ENCODE data around the gene RASGEF1C. TPM values are rescaled to one million over a fixed set of nuclear protein-coding genes. Genes with fewer than 3 reads are reported as not detected.

RASGEF1C gene
- total and polyA plus RNA-seq, 2 of the 13 experiments (the other 11 are each of a cell fraction or from before 2014, with no cell fraction given) = not detected

DNA sequence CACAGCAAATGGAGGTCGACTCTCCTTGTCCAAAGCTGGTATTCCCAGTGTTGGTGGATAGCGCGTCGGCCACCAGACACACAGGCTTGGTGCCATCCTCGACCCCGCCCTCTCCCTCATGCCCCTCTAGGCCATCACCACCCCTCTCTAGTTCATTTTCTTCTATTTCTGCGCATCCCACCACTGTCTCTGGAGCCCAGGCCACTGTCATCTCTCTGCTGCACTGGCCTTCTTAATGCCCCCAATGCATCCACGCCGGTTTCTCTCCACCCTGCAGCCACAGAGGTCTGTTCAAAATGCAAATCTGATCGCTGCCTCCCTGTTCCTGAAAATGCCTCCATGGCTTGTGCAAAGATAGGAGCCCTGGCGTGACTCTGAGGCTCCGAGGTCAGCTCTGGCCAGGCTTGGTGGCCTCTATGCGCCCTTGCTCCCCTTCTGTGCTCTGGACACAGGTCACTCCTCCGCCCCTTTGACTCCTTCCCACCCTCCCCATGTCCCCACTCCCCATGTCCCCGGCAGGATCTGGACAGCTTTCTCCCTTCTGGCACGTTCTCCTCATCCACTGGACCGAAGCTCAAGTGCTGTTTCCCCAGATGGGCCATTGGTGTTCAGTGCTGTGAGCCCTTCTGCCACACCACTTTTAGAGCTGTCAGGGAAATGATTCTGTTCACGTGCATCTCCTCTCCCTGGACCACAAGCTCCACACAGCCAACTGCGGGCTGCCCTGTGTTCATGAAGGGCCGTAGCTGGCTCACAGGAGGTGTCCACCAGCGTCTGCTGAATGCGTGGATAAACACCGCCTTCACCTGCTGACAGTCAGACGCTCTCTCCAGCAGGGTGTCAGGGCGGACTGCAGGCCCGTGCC, 77.9 kb downstream of the RASGEF1C start:
- H3K4me3 ChIP-seq (replicated peaks in 1 of 3; ENCODE audit: insufficient read depth in 1 of 3, low read depth in 2 of 3, low read length in 3 of 3) = no peak overlapping the region
- no peak overlapping the region for H3K4me2 ChIP-seq (ENCODE audit: low read depth, low read length)
- no peaks in the 10 kb centered on the region for H3K36me3 ChIP-seq (replicated peaks in 1 of 2; ENCODE audit: control insufficient read depth in 1 of 2, insufficient read depth in 2 of 2, low read length in 2 of 2)
- FAIRE-seq (no peak), ATAC-seq (no peak), DNase-seq (ENCODE audit: low spot score) (no peak)
- no peaks in the 10 kb centered on the region for H4K20me1 ChIP-seq (ENCODE audit: insufficient read depth, low read length)
- CTCF ChIA-PET (ENCODE audit: low intra/inter-chr PET ratio, low total read pairs) = no interaction called here
- intact Hi-C loops (cut with micrococcal nuclease; ENCODE audit: unreplicated experiment) (loop anchor here (1.0 kb wide), 1 partner anchor 49 kb away; no protein-coding TSS in a partner anchor), in situ Hi-C loops (cut with HindIII; ENCODE audit: extremely low pct_ligation_motif_present, low pct_unique_long_range_greater_than_20kb) (loop anchor here (5.0 kb wide), 1 partner anchor 76 kb away; the partner anchor contains the start of gene RASGEF1C)
- TF ChIP-seq, protein P1, sequence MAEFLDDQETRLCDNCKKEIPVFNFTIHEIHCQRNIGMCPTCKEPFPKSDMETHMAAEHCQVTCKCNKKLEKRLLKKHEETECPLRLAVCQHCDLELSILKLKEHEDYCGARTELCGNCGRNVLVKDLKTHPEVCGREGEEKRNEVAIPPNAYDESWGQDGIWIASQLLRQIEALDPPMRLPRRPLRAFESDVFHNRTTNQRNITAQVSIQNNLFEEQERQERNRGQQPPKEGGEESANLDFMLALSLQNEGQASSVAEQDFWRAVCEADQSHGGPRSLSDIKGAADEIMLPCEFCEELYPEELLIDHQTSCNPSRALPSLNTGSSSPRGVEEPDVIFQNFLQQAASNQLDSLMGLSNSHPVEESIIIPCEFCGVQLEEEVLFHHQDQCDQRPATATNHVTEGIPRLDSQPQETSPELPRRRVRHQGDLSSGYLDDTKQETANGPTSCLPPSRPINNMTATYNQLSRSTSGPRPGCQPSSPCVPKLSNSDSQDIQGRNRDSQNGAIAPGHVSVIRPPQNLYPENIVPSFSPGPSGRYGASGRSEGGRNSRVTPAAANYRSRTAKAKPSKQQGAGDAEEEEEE (CRISPR knock-in tag; IDR thresholded peaks at IDR 0.05; ENCODE audit: borderline replicate concordance) = no peak
- TF ChIP-seq ZFX (CRISPR knock-in tag; IDR thresholded peaks at IDR 0.05; ENCODE audit: low read depth) (no peak), ADNP (CRISPR knock-in tag; IDR thresholded peaks at IDR 0.05) (no peak), RAD51 (IDR thresholded peaks at IDR 0.05; ENCODE audit: borderline replicate concordance) (no peak), NFIB (CRISPR knock-in tag; IDR thresholded peaks at IDR 0.05; ENCODE audit: borderline replicate concordance) (no peak), EZH2 (conservative IDR thresholded peaks at IDR 0.05; ENCODE audit: low read depth, low read length) (no peak), HNF4G (IDR thresholded peaks at IDR 0.05; ENCODE audit: borderline replicate concordance, low read depth, low read length) (no peak), HNF4G (CRISPR knock-in tag; IDR thresholded peaks at IDR 0.05; ENCODE audit: borderline replicate concordance, low read depth) (no peak), ELF1 (CRISPR knock-in tag; IDR thresholded peaks at IDR 0.05) (no peak)
- no peak overlapping the region for H2AFZ ChIP-seq (ENCODE audit: low read length)
- H3K4me1 ChIP-seq (ENCODE audit: insufficient read depth, low read length) = no peaks in the 10 kb centered on the region
- no peak overlapping the region for H3K27ac ChIP-seq (ENCODE audit: extremely low read length, insufficient read depth, low read length)
- H3K9me3 ChIP-seq (ENCODE audit: low read length) = no peaks in the 10 kb centered on the region
- no peaks in the 10 kb centered on the region for H3K79me2 ChIP-seq (ENCODE audit: insufficient read depth, low read length)
- 9% methylated on average over 25 of the region's 26 CpGs for WGBS (ENCODE audit: low lambda C conversion rate)
- peaks cover 10 to 71% of the 10 kb centered on the region in 2 experiments for H3K27me3 ChIP-seq (ENCODE audit: control insufficient read depth in 1 of 2, insufficient read depth in 2 of 2, low read length in 2 of 2)
- no peak overlapping the region for H3K9ac ChIP-seq (ENCODE audit: insufficient read depth, low read depth, low read length)
- no TSS peak for BruUV-seq (replicated peaks)
- POLR2A ChIA-PET = no interaction called here
